Skin epidermis (tissue), 12 donors: ENCODE measurements around the gene GAGE12J.
A peak's percentile ranks its signal among the peaks of the same experiment; 100 is the strongest.
"Not testable (repeated sequence)": the region's sequence is repeated elsewhere in the genome, so short reads cannot be mapped to it uniquely, and the experiment has no call there.

Source experiments
- H3K27ac ChIP-seq, 21 experiments: fragments of 200-600 bp; sonication (generic) in 11 of 21; one replicate each; pipeline ENCODE4 v1.5.0; 2020; ENCODE audit warnings: mild to moderate bottlenecking in 3 of 21, inconsistent platforms in 2 of 21, moderate library complexity in 2 of 21
- H3K4me3 ChIP-seq, 7 experiments: fragments of 200-600 bp; sonication (generic) in 2 of 7; one replicate each; pipeline ENCODE4 v1.5.0; 2020; ENCODE audit warnings: inconsistent platforms in 2 of 7, mild to moderate bottlenecking in 2 of 7, moderate library complexity in 1 of 7

The GAGE12J gene

DNA sequence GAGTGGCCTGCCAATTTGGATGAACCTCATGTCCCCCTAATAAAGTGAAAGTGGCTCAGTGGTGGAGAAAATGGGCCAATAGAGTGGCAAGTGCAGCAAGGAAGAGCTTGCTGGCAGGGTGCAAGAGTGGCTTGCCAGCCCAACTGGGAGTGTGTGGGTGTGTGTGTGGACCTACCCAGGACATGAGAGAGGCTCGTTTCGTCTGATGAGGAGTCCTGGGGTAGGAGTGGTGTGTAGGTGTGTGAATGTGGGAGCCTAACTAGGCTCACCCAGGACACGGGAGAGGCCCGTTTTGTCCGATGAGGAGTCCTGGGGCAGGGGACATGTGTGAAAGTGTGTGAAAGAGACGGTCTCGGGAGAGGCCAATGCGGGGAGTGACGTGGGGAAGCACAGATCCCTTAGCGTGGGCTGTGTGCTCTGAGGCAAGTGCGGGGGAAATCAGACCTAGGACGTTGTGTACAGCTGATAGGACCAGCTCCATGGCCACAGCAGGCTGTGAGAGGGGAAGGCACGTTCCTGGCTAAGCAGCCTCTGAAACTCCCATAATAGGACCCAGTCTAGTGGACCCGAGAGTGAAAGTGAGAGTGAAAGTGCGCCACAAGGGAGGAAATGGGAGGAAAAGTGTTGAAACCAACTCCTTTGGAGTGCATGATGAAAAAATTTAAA is 13.1 kb upstream of the GAGE12J start:
- H3K27ac ChIP-seq, result peak overlapping the region in 15 of 21 experiments; percentile 40 to 83 (median 73)
- H3K4me3 ChIP-seq, result peak overlapping the region in 5 of 7 experiments; percentile 9 to 27 (median 12)

DNA sequence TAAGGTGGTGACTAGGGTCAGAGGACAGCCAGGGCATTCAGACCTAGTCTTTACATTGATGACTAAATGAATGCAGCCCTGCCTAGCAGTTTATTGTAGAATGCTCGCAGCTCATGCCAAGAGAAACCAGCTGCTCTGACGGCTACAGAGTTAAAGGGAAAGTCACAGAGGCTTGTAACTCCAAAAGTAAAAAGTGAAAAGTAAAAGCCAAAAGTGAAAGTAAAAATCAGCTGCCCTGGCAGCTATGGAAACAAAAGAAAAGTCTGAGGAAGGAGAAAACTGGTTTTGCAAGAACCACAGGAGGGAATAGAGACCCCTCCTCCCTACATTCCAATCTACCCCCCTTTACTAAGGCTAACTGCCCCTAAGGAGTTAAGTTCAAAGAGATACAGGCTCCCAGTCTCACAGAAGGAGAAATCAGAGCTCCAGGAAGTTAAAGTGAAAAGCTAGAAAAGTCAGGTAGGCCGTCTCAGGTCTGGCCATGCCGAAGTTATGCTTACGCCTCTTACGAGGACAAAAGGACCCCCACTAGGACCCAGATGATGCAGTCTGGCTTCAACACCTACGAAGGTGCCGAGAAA is 12.3 kb upstream of the GAGE12J start:
- H3K4me3 ChIP-seq, result peak overlapping the region in 5 of 7 experiments; percentile 9 to 27 (median 12)
- H3K27ac ChIP-seq, result peak overlapping the region in 17 of 21 experiments; percentile 9 to 83 (median 71)

DNA sequence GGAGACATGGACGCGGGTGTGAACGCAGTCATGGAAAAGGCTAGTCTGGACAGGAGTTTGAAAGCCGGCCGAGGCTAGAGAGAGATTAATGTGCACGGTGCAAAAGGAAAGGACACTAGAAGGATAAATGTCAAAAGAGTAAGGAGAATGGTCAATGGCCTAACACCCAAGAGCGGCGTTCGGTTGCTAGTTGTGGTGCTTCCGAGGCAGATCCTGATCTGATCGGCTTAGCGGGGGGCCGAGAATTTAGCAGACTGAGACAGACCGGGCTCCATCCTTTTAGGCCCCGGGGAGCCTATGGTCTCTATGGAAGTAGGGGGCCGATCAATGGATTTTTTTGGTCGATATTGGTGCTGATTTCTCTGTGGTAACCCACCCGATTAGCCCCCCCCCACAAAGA is 11.5 kb upstream of the GAGE12J start:
- peak overlapping the region in 4 of 21 experiments; percentile 77 to 83 (median 80) for H3K27ac ChIP-seq
- H3K4me3 ChIP-seq, result no peak overlapping the region

DNA sequence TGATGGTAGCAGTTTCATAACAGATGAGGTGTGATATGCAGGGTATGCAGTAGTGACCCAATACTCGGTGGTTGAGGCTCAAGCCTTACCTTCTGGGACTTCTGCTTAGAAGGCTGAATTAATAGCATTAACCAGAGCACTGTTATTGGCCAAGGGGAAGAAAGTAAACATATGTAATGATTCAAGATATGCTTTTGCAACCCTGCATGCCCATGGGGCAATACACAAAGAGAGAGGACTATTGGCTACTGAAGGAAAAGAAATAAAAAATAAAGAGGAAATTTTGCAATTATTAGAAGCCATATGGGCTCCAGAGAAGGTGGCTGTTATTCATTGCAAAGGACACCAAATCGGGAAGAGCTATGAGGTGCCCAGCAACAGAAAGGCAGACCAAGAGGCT is 9.7 kb upstream of the GAGE12J start:
- Histone ChIP-seq H3K4me3 (no peak overlapping the region), H3K27ac (no peak overlapping the region)

DNA sequence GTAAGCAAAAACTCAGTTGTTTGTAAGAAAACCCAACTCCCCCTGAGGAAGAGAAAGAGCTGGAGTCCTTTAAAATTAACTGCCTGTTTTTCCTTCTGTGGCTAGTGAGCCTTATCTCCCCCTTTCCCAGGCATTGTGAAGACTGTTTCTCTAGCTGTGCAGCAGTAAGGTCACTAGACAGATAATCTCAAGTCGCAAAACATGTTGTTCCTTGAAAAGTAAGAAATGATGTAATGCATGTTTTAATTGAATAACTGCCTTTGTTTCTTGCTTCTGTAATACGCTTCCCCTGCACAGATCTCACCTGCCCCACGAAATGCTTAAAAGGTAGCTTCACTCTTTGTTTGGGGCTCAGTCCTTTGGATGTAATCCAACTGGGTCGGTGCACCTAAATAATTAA is 5.8 kb upstream of the GAGE12J start:
- Histone ChIP-seq H3K4me3 (no peak overlapping the region), H3K27ac (no peak overlapping the region)

DNA sequence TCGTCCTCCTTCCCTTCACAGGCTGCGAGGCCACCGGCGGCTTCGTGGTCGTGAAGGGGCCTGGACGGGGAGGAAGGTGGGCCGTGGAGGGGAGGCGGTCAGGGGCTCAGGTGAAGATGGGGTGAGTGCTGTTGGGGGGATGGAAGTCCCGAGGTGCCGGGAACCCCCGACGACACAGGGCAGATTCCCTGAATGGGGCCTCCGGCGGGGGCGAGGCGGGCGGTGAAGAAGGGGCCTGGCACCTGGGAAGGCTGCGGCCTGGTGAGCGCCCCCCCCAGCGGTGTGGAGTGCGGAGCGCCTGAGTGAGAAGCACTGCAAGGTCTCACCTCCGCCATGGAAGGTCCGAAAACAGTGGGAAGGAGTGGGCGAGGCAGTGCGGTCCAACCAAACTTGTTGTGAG is 429 bp downstream of the GAGE12J start:
- not testable (repeated sequence) for H3K4me3 ChIP-seq, H3K27ac ChIP-seq

DNA sequence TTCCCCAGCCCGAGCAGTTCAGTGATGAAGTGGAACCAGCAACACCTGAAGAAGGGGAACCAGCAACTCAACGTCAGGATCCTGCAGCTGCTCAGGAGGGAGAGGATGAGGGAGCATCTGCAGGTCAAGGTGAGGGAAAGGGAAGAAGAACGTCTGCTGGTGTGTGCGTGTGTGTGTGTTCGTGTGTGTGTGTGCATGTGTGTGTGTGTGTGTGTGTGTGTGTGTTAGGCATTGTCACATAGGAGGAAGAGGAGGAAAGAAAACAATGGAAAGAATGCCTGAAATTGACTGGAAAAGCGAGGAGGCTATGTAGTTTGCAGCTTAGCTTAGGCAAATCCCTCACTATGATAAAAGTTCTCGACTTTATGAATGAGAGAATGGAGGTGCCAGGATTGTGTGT is 1.9 kb downstream of the GAGE12J start:
- not testable (repeated sequence) for H3K4me3 ChIP-seq, H3K27ac ChIP-seq

DNA sequence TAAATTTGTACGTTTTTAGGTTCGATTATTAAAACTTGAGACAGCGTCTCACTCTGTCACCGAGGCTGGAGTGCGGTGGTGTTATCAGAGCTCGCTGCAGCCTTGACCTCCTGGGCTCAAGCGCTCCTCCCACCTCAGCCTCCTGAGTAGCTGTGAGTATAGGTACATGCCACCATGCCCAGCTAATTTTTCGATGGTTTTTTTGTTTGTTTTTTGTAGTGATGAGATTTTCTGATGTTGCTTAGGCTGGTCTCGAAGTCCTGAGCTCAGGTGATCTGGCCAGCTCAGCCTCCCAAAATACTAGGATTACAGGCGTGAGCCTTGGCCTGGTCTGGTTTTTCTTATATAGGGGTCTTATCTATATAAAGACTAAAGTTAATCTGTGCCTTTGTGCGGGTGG is 8.6 kb downstream of the GAGE12J start:
- not testable (repeated sequence) for H3K27ac ChIP-seq

DNA sequence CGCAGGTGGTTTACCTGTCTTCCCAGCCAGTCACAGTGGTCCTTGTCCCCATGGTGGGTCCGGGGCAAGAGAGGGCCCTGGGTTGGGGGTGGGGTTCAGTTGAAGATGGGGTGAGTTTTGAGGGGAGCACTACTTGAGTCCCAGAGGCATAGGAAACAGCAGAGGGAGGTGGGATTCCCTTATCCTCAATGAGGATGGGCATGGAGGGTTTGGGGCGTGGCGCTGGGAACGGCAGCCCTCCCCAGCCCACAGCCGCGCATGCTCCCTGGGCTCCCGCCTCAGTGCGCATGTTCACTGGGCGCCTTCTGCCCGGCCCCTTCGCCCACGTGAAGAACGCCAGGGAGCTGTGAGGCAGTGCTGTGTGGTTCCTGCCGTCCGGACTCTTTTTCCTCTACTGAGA is 9.4 kb downstream of the GAGE12J start, which contains the start of gene GAGE13:
TSS of gene GAGE13 (plus strand) at position 301 of the 400 bp plus-strand sequence. CDS start 1,156 bp downstream, outside the sequence.
- not testable (repeated sequence) for H3K4me3 ChIP-seq, H3K27ac ChIP-seq

More for the DNA sequence above, 8.6 kb downstream of the GAGE12J start:
- H3K4me3 ChIP-seq, result not testable (repeated sequence)

DNA sequence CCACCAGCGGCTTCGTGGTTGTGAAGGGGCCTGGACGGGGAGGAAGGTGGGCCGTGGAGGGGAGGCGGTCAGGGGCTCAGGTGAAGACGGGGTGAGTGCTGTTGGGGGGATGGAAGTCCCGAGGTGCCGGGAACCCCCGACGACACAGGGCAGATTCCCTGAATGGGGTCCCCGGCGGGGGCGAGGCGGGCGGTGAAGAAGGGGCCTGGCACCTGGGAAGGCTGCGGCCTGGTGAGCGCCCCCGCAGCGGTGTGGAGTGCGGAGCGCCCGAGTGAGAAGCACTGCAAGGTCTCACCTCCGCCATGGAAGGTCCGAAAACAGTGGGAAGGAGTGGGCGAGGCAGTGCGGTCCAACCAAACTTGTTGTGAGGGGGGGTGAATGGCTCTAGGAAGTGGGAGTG is 10.0 kb downstream of the GAGE12J start:
- not testable (repeated sequence) for H3K27ac ChIP-seq, H3K4me3 ChIP-seq

DNA sequence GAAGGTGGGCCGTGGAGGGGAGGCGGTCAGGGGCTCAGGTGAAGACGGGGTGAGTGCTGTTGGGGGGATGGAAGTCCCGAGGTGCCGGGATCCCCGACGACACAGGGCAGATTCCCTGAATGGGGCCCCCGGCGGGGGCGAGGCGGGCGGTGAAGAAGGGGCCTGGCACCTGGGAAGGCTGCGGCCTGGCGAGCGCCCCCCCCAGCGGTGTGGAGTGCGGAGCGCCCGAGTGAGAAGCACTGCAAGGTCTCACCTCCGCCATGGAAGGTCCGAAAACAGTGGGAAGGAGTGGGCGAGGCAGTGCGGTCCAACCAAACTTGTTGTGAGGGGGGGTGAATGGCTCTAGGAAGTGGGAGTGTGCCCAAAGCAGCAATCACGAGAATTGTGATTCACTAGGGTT is 19.6 kb downstream of the GAGE12J start:
- H3K4me3 ChIP-seq, H3K27ac ChIP-seq: not testable (repeated sequence)

DNA sequence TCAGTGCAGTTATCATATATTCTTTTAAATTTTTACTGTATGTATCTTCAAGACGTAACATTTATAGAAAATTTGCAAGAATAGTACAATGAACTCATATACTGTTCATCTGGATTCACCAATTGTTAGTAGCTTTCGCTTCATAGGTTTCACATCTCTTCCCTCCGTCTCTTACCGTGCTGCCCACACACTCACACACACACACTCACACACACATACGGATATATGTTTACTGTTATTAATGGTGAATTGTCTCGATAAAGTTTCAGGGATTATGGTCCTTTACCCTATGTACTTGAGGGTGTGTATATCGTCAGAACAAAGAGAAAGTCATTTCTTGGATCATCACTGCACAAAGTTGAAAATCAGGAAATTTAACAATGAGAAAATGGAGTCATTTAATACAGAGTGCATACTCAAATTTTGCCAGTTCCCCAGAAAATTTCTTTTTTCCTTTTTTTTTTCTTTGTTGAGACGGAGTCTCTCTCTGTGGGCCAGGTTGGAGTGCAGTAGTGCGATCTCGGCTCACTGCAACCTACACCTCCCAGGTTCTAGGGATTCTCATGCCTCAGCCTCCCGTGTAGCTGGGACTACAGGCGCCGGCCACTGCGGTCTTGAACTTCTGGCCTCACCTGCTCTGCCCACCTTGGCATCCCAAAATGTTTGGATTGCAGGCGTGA is 22.8 kb downstream of the GAGE12J start:
- not testable (repeated sequence) for H3K27ac ChIP-seq, H3K4me3 ChIP-seq

DNA sequence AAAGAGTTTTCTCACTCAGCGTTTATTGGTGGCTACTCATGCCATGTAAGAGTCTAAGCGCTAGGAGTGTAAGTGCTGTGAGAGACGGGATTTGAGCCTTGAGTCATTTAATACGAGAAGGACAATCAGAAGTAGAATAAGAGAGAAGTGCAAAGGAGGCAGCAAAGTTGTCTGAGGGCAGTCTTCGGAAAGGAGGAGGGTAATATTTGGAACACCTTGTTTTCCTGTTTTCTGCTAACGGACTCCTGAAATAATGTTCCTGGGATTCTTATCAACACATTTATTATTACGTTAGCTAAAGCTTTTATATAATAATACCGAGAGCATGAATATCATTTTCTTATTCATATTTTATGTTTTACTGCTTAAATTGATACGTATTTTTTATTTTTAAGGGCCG is 23.6 kb downstream of the GAGE12J start:
- not testable (repeated sequence) for H3K27ac ChIP-seq, H3K4me3 ChIP-seq

DNA sequence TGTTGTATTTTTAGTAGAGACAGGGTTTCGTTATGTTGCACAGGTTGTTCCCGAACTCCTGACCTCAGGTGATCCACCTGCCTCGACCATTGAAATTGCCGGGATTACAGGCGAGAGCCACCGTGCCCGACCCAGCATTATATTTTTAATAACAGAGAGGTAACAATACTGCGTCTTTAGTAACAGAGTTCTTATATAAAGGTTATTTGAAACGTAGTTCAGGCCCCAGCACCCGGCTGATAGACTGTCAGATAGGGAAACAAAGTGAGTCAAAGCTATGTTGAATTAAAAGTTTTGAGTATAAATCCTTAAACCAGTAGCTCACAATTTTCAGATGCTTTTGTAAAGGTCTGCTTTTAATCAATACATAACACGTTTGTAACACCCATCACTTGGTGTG is 24.3 kb downstream of the GAGE12J start:
- not testable (repeated sequence) for H3K27ac ChIP-seq, H3K4me3 ChIP-seq
